ENCODE measurements around the gene NOTCH4.

DNA sequence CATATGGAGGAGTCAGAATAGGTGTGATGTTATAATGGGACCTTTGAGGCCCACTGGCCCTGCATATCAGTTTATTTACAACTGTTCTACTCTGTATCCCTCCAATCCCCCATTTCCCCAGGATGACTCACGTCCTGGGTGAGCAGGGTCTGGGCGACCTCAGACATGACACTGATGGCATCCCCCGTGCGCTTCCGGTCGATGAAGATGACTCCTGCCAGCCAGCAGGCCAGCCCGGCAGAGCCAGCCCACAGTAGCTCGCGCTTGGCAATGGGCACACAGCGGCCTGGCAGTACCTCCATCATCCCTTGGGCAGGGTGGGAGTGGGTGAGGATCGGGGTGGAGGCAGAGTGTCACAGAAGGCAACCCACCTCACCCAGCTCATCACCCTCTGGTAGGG lies 53.6 kb downstream of the NOTCH4 start:
- no peak for TF ChIP-seq BHLHE40 (IDR thresholded peaks at IDR 0.05; ENCODE audit: low read depth, low read length)
- TF ChIP-seq, protein P1, sequence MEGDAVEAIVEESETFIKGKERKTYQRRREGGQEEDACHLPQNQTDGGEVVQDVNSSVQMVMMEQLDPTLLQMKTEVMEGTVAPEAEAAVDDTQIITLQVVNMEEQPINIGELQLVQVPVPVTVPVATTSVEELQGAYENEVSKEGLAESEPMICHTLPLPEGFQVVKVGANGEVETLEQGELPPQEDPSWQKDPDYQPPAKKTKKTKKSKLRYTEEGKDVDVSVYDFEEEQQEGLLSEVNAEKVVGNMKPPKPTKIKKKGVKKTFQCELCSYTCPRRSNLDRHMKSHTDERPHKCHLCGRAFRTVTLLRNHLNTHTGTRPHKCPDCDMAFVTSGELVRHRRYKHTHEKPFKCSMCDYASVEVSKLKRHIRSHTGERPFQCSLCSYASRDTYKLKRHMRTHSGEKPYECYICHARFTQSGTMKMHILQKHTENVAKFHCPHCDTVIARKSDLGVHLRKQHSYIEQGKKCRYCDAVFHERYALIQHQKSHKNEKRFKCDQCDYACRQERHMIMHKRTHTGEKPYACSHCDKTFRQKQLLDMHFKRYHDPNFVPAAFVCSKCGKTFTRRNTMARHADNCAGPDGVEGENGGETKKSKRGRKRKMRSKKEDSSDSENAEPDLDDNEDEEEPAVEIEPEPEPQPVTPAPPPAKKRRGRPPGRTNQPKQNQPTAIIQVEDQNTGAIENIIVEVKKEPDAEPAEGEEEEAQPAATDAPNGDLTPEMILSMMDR (conservative IDR thresholded peaks at IDR 0.05; ENCODE audit: low read depth, low read length) = no peak
- TF ChIP-seq CEBPB (IDR thresholded peaks at IDR 0.05; ENCODE audit: low read depth, low read length) = no peak
- TF ChIP-seq MAFK (IDR thresholded peaks at IDR 0.05; ENCODE audit: low read depth, low read length) = no peak
- no peak for TF ChIP-seq POLR2A (IDR thresholded peaks at IDR 0.05; ENCODE audit: low read depth, low read length)
- TF ChIP-seq MAZ (IDR thresholded peaks at IDR 0.05; ENCODE audit: borderline replicate concordance, low read depth, low read length) = no peak
- TF ChIP-seq ELK1 (IDR thresholded peaks at IDR 0.05; ENCODE audit: borderline replicate concordance, low read depth, low read length) = no peak
- no peak for TF ChIP-seq MXI1 (IDR thresholded peaks at IDR 0.05; ENCODE audit: borderline replicate concordance, low read depth, low read length)
- TF ChIP-seq USF2 (IDR thresholded peaks at IDR 0.05; ENCODE audit: low read depth, low read length) = no peak
